Liver (tissue), 3 donors: ENCODE data around the gene MPP3.

Experiments
- CTCF ChIP-seq: fragments of 150-350 bp; IDR thresholded peaks from 2 replicates; pipeline ENCODE4 v1.5.1; 2017; ENCODE audit warnings: improper control_type of control experiment, low read depth, low read length; ENCODE audit not compliant: missing input control
- JUND ChIP-seq, 2 donors: IDR thresholded peaks; 2 replicates each; pipeline ENCODE4 v1.6.1; 2016; ENCODE audit warnings: antibody characterized with exemption in 2 of 2
- MAX ChIP-seq: IDR thresholded peaks from 2 replicates; pipeline ENCODE4 v1.6.1; 2016; ENCODE audit warnings: antibody characterized with exemption
- RAD21 ChIP-seq, 2 donors: IDR thresholded peaks; 2 replicates each; pipeline ENCODE4 v1.6.1; 2016; ENCODE audit warnings: antibody characterized with exemption in 2 of 2, mild to moderate bottlenecking in 2 of 2
- REST ChIP-seq: IDR thresholded peaks from 2 replicates; pipeline ENCODE4 v1.6.1; 2016; ENCODE audit warnings: antibody characterized with exemption, mild to moderate bottlenecking
- ZBTB33 ChIP-seq: IDR thresholded peaks from 2 replicates; pipeline ENCODE4 v1.6.1; 2016; ENCODE audit warnings: antibody characterized with exemption
- donor health status: healthy.
- donor health status: healthy.

- TF ChIP-seq JUND (IDR thresholded peaks at IDR 0.05) (no peak), MAX (no peak), RAD21 (IDR thresholded peaks at IDR 0.05) (no peak), CTCF (no peak), ZBTB33 (no peak), REST (no peak)
Observed at GRCh38 chr17:43767713-43768059, 65.3 kb downstream of the MPP3 start.
